Fibroblast of skin of right biceps (primary cell): ENCODE data around the gene AATK.

Source experiments
- DNase-seq: peaks from one replicate; pipeline ENCODE4 v3.0.0-alpha.2; 2013

The AATK gene

DNA sequence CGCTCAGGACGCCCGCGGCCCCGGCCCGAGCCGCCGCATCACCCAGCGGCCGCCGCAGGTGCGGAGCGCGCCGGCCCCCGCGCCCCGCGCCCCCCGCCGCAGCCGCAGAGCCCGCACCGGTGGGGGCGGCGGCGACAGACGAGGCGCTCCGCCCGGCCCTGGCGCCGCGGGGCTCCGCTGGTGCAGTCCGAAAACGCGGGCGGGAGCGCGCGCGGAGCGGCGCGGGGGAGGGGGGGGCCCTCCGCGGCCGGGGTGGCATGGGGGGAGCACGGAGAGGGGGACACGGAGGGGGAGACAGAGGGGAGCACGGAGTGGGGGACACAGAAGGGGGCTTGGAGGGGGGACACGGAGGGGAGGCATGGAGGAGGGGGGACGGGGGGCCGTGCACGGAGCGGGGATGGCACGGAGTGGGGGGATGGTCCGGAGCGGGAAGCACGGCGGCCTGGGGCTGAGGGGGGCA lies at the start of gene AATK:
TSS of gene AATK (minus strand) at position 189 of the 460 bp plus-strand sequence. CDS start 229 bp downstream, outside the sequence.
- DNase-seq, result no peak

- DNase-seq, result no peak
Measured at GRCh38 chr17:81213978-81214377, 48.0 kb upstream of the AATK start.

- DNase-seq, result no peak
Measured at GRCh38 chr17:81212365-81212764, 46.3 kb upstream of the AATK start.

GRCh38 chr17:81210868-81211267 lies 44.8 kb upstream of the AATK start:
- no peak for DNase-seq

DNA sequence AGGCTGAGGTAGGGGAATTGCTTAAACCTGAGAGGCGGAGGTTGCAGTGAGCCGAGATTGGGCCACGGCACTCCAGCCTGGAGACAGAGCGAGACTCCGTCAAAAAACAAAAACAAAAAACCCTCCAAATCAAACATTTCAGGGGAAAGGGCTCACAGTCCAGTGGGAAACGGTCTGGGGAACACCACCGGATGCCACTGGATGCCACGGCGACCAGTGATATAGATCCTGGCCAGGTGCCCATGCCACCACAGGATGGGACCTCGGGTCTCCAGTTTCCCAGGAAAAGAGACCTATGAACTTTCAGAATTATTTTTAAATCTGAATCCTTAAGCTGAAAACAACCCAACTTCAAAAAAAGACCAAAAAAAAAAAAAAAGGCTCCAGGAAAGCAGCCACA lies 44.4 kb upstream of the AATK start:
- DNase-seq, result no peak

- no peak for DNase-seq
Measured at GRCh38 chr17:81209141-81209540, 43.1 kb upstream of the AATK start.

GRCh38 chr17:81208651-81209050 lies 42.6 kb upstream of the AATK start:
- DNase-seq, result no peak

DNA sequence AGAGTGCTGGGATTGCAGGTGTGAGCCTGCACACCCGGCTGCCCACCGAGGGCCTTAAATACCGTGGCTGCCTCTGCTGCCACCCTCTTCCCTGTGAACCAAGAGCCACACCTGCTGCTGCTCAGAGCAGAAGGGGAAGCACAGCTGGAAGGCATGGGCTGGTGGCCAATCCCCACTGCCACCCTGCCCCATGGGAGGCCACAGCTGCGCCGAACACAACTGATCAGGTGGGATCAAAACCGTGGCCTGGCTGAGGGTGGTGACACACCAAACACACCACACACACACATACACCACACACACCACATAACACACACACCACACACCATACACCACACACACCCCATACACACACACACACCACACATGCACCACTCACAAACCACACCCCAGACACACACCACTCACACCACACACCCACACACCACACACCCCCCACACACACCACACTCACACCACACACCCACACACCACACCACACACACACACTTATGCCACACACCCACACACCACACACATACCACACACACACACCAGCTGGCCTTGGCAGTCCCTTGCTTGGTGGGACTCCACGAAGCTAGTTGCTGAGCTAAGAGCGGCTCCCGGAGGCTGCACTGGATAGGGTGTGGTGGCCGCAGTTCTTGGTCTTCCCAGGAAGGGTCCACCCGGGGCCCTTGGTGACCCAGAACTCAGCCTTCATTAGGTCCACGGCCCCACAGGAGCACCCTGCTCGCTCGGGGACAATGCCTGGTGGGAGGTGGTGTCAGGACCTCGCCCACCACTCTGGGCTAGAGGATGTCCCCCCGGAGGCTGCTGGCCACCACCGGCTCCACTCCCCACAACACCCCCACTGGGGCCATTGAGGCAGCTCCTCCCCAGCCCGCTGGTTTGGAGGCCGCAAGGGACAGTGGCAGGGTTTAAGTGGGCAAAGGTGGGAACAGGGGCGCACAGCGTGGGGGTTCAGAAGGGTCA lies 41.9 kb upstream of the AATK start:
- DNase-seq, result no peak

GRCh38 chr17:81206657-81207056 lies 40.6 kb upstream of the AATK start:
- no peak for DNase-seq

DNA sequence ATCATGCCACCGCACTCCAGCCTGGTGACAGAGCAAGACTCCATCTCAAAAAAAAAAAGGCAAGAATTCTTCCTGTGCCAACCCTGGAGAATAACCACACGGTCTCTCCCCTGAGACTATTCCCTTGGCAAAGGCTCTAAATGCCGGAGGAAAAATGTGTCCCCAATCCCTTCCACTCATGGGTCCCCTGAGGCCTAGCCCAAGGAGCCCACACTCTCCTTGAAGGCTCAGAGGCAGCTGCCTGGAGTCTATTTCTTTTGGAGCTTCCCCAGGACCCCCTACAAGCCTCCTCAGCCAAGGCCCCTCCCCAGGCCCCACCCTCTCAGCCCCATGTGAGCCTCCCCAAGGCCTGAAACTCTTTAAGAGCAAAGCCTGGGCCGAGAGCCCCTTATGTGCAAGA lies 40.1 kb upstream of the AATK start:
- DNase-seq, result no peak

DNA sequence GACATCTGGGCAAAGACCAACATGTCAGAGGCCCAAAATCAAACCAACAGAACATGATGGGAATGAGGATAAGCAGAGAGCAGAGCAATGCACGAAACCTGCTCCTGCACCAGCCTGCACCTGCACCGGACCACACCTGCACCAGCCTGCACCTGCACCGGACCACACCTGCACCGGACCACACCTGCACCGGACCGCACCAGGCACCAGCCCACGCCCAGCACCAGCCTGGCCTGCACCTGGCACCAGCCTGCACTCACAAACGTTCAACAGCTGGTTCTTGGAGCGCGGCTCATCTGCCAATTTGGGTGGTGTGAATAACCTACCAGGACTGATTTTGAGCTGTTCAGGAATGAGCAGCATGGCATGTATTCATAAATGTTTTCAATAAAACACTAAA lies 38.6 kb upstream of the AATK start:
- DNase-seq, result no peak

DNA sequence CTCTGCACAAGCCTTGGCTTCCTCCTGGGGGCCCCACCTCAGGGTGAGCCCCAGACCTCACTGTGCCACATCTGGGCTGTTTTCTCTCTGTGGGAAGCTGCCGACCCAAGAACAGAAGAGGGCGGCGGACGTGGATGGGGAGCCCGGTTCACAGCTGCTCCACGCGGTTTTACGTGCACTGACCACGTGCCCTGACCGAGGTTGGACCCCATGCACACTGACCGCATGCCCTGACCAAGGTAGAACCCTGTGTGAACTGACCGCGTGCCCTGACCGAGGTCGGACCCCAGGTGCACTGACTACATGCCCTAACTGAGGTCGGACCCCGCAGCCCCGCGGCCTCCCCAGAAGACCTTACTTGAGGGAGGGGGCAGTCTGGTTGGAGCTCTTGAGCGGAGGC lies 37.1 kb upstream of the AATK start:
- no peak for DNase-seq

DNA sequence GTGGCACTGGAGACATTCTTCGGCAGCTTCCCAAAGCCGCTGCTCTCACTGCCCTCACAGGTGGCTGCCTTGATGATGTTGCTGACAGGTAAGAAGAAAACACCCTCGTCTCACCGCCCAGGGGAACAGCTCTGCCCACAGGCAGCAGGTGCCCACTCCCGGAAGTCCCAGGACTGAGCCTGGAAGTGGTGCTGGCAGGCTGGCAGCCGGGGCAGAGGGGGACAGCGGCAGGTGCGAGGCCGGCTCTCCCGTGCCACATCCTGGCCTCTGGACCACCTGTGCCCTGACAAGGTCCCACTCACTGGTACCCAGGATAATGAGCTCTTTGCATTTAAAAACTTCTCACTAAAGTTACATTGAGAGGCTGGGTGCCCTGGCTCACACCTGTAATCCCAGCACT lies 36.3 kb upstream of the AATK start:
- no peak for DNase-seq

- peak; percentile 38 for DNase-seq
Measured at GRCh38 chr17:81200695-81201580, 34.9 kb upstream of the AATK start.

DNA sequence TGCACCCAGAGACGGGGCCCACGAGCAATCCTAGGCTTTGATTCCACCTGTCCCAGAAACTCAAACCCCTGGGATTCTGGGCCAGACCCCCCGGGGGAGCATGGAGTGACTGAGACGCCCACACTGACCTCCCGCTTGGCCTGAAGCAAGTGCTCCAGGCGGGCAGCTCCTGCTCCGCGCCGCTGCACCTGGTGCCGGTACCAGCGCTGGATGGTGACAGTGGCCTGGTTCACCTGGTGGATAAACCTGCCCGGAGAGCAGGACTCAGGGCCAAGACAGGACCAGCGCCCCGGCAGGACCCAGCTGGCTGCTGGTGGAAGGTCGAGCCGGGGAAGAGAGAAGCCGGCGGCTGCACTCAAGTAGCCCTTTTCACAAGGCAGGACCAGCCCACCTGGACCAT lies 34.2 kb upstream of the AATK start:
- DNase-seq, result no peak

- no peak for DNase-seq
Measured at GRCh38 chr17:81199482-81199830, 33.4 kb upstream of the AATK start.

- DNase-seq, result no peak
Measured at GRCh38 chr17:81198826-81199481, 32.9 kb upstream of the AATK start.

GRCh38 chr17:81197831-81198490 lies 31.9 kb upstream of the AATK start:
- DNase-seq, result no peak

DNA sequence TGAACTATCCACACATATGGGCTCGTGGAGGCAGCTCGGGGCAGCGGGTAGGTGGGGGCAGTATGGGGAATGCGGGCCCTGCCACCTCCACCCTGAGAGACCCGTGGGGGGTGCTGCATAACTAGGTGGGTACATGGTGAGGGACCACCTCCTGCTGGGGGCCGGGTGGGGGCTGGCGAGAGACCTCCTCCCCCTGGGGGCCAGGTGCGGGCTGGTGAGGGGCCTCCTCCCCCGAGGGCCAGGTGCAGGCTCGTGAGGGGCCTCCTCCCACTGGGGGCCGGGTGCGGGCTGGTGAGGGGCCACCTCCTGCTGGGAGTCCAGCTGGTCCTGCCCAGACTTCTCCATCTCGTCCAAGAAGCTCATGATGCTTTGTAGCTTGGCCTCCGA lies 31.4 kb upstream of the AATK start:
- no peak for DNase-seq

- DNase-seq, result no peak
Measured at GRCh38 chr17:81196505-81197408, 30.7 kb upstream of the AATK start.

GRCh38 chr17:81195941-81196495 lies 30.0 kb upstream of the AATK start:
- no peak for DNase-seq
